Stimulated activated CD4-positive, alpha-beta T cell treated with anti-CD3 and anti-CD28 coated beads, Interleukin-4, amount 100 ng/mL, for 1 hour (primary cell): ENCODE measurements around the gene KRT81.
A peak's percentile ranks its signal among the peaks of the same experiment; 100 is the strongest.
"Not testable (repeated sequence)": the region's sequence is repeated elsewhere in the genome, so short reads cannot be mapped to it uniquely, and the experiment has no call there.

Experiments
- DNase-seq: peaks from one replicate; pipeline ENCODE4 v3.0.0-alpha.2; 2020

Gene KRT81

GRCh38 chr12:52250048-52250990 lies 41.0 kb downstream of the KRT81 start:
- DNase-seq, result no peak

DNA sequence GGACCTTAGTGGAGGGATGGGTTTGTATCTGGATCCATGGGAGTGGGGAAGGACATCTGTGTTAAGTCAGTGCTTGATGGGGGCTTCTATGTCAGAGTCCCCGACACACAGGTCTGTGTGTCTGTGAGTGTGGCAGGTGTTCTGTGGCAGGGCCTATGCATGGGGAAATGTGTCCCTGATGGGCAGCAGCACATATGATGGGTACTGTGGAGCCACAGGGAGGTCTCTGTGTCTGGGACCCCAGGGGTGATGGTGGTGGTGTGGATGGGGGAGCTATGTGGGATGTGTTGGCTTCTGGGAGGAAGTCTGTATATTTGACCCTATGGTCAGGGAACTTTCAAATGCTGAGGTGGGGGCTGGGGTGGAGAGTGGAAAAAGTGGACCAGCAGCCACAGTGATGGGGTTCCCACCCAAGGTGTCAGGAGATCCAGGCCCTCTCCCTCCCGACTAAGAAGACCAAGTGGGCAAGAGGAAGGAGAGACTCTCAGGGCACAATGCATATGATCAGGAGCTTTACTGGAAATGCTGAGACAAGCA lies 41.8 kb downstream of the KRT81 start:
- no peak for DNase-seq

DNA sequence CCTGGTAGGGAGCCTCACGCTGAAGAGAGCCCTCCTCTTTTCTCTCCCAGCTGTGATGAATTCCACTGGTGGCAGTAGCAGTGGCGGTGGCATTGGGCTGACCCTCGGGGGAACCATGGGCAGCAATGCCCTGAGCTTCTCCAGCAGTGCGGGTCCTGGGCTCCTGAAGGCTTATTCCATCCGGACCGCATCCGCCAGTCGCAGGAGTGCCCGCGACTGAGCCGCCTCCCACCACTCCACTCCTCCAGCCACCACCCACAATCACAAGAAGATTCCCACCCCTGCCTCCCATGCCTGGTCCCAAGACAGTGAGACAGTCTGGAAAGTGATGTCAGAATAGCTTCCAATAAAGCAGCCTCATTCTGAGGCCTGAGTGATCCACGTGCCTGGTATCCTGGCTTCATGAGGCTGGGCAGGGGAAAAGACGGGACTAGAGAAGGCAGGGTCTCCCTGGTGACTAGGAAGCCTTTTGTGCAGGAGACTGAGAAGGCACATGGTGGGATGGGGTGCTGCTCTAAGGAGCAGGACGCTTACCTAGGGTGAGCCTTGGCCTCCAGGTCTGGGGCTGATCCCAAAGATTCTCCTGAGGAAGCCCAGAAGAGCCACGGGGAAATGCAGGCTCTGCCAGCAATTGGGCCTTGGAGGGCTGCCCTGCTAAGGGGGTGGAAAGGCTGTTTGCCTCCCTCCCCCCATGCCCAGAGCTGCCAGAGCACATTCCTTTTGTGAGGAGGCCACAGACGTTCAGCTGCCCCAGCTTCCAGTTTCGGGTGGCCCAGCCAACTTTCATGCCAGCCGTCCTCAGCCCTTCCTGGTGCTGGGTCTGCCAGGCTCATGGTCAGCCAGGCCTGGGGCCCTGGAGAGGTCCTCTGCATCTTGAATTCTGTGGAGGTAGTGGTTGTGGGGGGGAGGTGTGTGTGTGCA lies 42.5 kb downstream of the KRT81 start:
- no peak for DNase-seq

DNA sequence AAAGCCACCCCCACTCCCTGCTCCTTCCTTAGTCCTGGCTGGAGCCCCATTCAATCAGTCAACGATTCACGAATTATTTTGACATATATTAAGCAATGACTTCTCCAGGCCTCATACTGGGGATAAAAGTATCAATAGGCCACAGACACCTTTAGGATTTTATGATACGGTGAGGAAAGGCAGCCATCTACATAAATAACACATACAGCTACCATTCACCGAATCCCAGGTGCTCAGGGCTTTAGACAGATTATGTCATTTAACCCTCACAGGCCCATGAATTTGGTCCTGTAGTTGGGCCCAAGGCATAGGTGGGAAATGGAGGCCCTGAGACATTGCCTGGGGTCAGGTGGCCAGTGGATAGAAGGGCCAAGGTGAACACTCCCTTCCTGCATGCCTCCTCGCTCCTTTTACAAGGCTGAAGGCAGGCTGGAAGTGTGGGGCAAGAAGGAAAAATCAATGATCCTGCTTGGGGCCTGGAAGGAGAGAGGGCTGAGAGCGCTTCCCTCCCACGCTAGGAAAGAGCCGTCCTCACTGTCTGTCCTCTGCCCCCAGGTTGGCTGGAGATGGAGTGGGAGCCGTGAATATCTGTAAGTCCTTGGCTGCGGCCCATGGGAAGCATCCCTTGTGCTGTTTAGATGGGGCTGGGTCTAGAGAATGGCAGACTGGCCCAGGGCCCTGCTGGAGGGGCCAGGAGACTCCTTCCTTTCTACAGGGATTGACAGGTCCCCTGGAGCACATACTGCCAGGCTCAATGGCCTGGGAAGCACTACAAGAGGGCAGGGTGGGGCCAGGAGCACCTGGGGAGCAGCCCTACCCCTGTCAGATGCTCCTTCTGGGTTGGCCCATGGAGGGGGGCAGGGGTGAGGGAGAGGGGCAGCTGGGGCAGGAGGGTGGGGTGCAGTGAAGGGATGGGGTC lies 43.5 kb downstream of the KRT81 start:
- no peak for DNase-seq

DNA sequence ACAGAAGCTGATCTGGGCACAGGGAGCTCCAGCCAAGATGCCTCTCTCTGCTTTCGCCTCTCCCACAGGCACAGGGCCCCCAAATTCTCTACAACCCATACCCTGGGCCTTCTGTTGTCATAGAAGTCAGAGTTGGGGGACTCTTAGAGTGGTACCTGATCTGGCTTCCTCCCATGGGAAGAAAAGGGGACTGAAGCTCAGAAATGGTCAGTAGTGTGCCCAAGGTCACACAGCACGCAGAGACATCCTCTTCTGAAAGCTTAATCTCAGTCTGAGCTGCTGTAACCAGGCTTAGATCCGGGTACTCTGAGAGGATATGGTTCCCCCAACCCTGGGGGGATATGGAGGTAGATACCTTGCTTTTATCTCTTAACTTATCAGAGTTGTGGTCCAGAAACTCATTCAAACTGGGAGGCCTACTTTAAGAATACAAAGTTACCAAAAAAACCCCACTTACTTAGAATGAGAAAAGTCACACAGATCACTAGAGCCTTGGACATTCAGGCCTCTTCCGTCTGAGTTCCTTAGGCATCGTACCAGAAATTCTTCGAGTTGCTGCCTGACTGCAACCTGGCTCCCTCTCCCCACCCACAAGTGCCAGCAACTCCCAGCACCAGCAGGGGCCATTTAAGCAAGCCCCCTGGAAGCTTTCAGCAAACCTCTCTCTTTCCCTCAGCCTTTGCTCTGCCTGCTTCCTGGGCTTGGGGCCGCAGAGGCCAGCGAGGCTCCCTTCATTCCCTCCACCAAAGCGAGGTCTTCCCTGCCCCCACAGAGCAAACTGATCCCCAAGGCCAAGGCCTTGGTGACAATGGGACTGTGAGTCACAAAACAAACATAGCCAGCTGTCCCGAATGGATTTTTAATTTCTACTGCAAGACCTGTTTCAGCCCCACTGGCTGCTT lies 44.4 kb downstream of the KRT81 start:
- no peak for DNase-seq

- no peak for DNase-seq
These were observed 45.3 kb downstream of the KRT81 start for GRCh38 chr12:52245962-52246569.

- DNase-seq, result no peak
These were observed 45.9 kb downstream of the KRT81 start for GRCh38 chr12:52245259-52245961.

- no peak for DNase-seq
These were observed 46.7 kb downstream of the KRT81 start for GRCh38 chr12:52244615-52244994.

DNA sequence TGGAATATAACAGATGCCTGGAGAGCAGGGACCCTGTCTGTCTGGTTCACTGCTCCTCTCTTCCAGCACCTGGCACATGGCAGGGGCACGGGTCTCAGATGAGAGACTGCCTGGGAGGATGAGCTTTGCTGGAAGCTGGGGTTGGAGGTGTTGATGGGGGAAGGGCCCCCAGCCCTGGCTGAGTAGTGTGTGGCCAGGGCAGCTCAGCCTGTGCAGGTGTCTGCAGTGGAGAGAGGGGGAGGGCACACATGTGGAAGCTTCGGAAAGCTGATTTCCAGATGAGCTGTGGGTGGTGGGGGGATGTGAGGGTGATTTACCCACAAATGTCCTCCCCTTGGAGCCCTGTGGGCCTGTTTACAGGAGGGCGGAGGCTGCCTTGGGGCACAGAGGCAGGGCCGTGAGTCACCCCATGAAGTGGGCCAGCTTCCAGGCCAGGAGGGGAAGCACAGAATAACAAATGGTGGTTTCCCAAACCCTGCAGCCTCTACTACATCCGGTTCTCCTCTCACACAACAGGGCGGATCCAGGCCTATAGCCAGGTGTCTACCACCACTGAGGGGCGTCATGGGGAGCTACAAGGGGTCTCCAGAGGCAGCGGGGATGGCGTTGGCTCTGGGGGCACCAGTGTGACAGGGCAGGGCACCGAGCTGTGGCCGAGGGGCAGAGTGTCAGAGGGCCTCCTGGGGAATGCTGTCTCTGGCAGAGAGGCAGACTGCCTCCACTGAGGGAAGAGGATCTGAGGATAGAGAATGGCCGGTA lies 47.3 kb downstream of the KRT81 start:
- DNase-seq, result peak; percentile 69

DNA sequence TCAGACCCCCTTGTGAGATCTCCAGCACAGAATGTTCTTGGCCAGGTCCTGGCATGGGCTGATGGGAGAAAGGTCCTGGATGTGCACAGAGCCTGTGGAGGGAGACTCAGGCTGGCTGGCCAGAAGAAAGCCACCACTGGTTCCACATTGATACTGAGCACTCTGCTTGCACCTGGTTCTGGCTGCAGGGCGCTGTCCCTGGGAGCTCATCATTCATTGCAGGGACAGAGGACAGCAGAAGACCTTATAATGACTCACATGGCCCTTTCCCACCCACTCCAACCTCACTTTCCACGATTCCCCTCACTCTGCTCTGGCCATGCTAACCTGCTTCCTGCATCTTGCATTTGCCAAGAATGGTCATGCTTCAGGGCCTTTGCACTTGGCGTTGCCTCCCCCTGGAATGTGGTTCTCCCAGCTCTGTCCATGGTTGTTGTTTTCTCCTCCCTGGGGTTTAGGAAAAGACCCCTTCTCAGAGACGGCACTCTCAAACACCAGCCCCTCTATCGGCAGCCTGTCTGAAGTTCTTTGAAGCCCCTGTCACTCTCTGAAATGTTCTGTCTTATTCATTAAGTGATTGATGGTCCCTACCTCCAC lies 48.0 kb downstream of the KRT81 start:
- no peak for DNase-seq

DNA sequence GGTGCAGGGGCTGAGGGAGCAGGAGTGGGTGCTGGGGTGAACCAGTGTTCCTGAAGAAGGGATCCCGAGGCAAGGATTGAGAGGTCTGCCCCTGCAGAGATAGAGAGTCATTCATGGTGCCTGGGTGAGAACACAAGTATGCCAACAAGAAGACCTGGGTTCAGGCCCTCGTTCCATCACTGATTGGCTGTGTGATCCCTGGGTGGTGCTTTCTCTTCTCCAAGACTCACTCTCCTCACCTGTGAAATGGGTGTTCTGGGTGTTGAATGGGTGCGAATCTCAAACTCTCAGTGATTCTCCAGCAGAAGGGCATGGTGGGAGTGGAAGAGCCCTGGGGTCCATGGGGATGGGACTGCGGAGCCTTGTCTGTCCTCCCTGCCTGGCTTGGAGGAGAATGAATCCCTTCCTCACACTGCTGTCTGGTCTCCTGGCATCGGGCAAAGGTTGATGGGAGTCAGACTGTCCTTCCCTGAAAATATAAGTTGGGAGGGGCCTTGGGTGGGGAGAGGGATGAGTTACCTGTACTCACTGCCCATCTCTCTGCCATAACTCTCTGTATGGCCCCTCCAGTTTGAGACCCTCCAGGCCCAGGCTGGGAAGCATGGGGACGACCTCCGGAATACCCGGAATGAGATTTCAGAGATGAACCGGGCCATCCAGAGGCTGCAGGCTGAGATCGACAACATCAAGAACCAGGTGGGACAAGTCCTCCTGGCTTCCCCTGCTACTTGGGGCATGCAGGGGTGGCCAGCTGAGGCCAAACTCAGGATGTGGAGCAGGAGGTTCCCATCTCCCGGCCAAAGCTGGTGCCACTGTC lies 48.7 kb downstream of the KRT81 start:
- no peak for DNase-seq

DNA sequence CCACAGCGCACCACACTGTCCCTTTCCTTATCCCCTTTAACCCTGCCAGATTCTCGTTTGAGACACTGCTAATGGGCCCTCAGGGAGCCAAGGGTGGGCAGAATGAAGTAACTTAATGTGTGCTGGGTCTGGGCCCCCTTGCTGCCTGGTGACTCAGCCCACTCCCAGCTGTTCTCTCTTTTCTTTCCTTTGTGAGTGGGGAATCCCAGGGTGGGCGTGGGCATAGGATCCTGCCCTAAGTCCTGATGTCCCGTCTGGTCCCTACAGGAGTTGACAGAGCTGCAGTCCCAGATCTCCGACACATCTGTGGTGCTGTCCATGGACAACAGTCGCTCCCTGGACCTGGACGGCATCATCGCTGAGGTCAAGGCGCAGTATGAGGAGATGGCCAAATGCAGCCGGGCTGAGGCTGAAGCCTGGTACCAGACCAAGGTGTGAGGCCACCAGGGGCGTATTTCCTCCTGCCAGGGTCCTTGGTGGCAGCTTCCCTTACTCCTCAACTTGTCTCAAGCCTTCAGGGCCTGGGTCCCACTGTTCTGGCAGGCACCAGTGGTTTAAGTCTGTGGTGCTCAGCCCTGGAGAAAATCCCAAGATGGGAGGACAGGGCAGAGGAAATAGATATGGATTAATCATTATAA lies 50.0 kb downstream of the KRT81 start:
- DNase-seq, result no peak

DNA sequence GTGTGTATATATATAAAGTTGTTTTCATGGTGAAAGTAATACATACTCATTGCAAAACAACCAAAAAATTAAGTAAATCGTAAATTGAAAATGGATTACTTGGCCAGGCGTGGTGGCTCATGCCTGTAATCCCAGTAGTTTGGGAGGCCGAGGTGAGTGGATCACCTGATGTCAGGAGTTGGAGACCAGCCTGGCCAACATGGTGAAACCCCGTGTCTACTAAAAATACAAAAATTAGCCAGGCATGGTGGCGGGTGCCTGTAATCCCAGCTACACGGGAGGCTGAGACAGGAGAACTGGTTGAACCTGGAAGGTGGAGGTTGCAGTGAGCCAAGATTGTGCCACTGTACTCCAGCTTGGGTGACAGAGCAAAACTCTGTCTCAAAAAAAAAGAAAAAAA lies 51.1 kb downstream of the KRT81 start:
- DNase-seq, result not testable (repeated sequence)

GRCh38 chr12:52239767-52240166 lies 51.6 kb downstream of the KRT81 start:
- no peak for DNase-seq

GRCh38 chr12:52238916-52239646 lies 52.3 kb downstream of the KRT81 start:
- DNase-seq, result no peak

DNA sequence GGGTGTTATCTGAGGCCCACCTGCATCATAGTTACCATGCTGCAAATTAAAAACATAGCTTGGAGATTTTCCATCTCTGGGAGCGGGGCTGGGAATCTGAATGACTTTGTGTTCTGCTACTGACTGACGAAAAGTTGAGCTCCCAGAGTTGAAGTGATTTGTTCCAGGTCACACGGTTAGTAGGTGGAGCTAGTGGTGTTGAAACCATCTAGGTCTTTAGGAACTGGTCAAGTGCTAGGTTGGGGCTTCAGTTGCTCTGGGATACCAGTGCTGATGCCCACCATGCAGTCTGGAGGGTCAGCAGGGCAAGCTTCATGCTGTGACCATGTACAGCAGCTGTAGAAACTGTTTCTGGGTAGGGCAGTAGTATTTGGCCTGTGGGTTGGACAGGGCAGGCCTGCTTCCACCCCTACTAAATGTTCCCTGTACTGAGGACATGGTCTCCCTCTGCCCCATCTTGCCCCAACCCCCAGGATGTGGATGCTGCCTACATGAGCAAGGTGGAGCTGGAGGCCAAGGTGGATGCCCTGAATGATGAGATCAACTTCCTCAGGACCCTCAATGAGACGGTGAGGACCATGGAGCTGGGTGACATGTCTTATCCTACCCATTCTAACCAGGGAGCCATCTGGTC lies 53.0 kb downstream of the KRT81 start:
- no peak for DNase-seq
